Measurements from ENCODE around the gene SORCS3. TPM values are rescaled to one million over a fixed set of nuclear protein-coding genes. Genes with fewer than 3 reads are reported as not detected.

SORCS3 gene
- total and polyA plus RNA-seq, 9 of the 15 experiments (the other 6 are each of a cell fraction or from before 2014, with no cell fraction given) = not detected

GRCh38 chr10:104928734-104929133 is 287.6 kb downstream of the SORCS3 start (continued):
- no peak for TF ChIP-seq ZBTB7A (IDR thresholded peaks at IDR 0.05; ENCODE audit: borderline replicate concordance, control insufficient read depth, low read depth, low read length)
- TF ChIP-seq KAT7 (CRISPR knock-in tag; IDR thresholded peaks at IDR 0.05; ENCODE audit: borderline replicate concordance) = no peak

- FAIRE-seq (no peak), DNase-seq (ENCODE audit: extremely low read depth in 1 of 4, low spot score in 3 of 4) (no peak), ATAC-seq (no peak)
- Histone ChIP-seq H3K4me1 (replicated peaks in 1 of 2; ENCODE audit: control insufficient read depth in 2 of 2, insufficient read depth in 2 of 2, low read length in 2 of 2) (no peaks in the 10 kb centered on the region), H3K4me2 (ENCODE audit: insufficient read depth, low read length) (no peak overlapping the region), H3K27me3 (ENCODE audit: control insufficient read depth in 2 of 2, insufficient read depth in 2 of 2, low read length in 2 of 2) (no peaks in the 10 kb centered on the region), H2AFZ (ENCODE audit: low read depth, low read length) (no peak overlapping the region), H3K27ac (ENCODE audit: extremely low read depth, low read depth, low read length) (no peak overlapping the region), H3K9ac (ENCODE audit: insufficient read depth in 1 of 2, low read depth in 2 of 2, low read length in 2 of 2) (no peak overlapping the region), H3K36me3 (ENCODE audit: control insufficient read depth, insufficient read depth, low read length) (no peaks in the 10 kb centered on the region), H4K20me1 (replicated peaks; ENCODE audit: control insufficient read depth, insufficient read depth, low read length) (no peaks in the 10 kb centered on the region), H3K4me3 (no peak overlapping the region), H3K79me2 (ENCODE audit: control insufficient read depth, insufficient read depth, low read length) (no peaks in the 10 kb centered on the region), H3K9me3 (replicated peaks; ENCODE audit: control insufficient read depth, insufficient read depth, low read depth, low read length) (no peaks in the 10 kb centered on the region), H3K9me1 (ENCODE audit: control insufficient read depth, insufficient read depth, low read length) (no peaks in the 10 kb centered on the region)
- 0% methylated on average over 2 of the region's 2 CpGs for WGBS (ENCODE audit: insufficient coverage, low coverage, missing lambda C conversion rate)
- intact Hi-C loops (cut with micrococcal nuclease) (no loop called here), in situ Hi-C loops (cut with MboI) (no loop called here)
- no TSS peak for BruUV-seq (replicated peaks)
- CTCF ChIA-PET (ENCODE audit: low intra/inter-chr PET ratio) = no interaction called here
- POLR2A ChIA-PET = no interaction called here
- TF ChIP-seq E2F4 (CRISPR knock-in tag; IDR thresholded peaks at IDR 0.05; ENCODE audit: low read depth) (no peak), TAF1 (IDR thresholded peaks at IDR 0.05; ENCODE audit: control insufficient read depth, extremely low read depth, insufficient read depth, low read length, severe bottlenecking) (no peak), ZMIZ1 (IDR thresholded peaks at IDR 0.05; ENCODE audit: low read depth in 2 of 2, low read length in 2 of 2) (no peak), SP1 (CRISPR knock-in tag; IDR thresholded peaks at IDR 0.05) (no peak), SLC30A9 (CRISPR knock-in tag; IDR thresholded peaks at IDR 0.05) (no peak), RFX5 (IDR thresholded peaks at IDR 0.05; ENCODE audit: low read depth, low read length) (no peak), ATF7 (IDR thresholded peaks at IDR 0.05) (no peak), MTF1 (CRISPR knock-in tag; IDR thresholded peaks at IDR 0.05; ENCODE audit: borderline replicate concordance) (no peak), ERF (CRISPR knock-in tag; IDR thresholded peaks at IDR 0.05) (no peak), TARDBP (IDR thresholded peaks at IDR 0.05) (no peak), U2AF1 (optimal IDR thresholded peaks at IDR 0.05; ENCODE audit: low read depth, low read length) (no peak), RBM34 (IDR thresholded peaks at IDR 0.05; ENCODE audit: borderline replicate concordance, insufficient read depth, low read length) (no peak), LCOR (CRISPR knock-in tag; IDR thresholded peaks at IDR 0.05) (no peak)
- TF ChIP-seq, protein P1, sequence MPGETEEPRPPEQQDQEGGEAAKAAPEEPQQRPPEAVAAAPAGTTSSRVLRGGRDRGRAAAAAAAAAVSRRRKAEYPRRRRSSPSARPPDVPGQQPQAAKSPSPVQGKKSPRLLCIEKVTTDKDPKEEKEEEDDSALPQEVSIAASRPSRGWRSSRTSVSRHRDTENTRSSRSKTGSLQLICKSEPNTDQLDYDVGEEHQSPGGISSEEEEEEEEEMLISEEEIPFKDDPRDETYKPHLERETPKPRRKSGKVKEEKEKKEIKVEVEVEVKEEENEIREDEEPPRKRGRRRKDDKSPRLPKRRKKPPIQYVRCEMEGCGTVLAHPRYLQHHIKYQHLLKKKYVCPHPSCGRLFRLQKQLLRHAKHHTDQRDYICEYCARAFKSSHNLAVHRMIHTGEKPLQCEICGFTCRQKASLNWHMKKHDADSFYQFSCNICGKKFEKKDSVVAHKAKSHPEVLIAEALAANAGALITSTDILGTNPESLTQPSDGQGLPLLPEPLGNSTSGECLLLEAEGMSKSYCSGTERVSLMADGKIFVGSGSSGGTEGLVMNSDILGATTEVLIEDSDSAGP (CRISPR knock-in tag; IDR thresholded peaks at IDR 0.05) = no peak
Measured at GRCh38 chr10:104931612-104932134, 290.6 kb downstream of the SORCS3 start.

All from K562 (cell line).